CD4-positive, alpha-beta T cell (primary cell): ENCODE measurements around the gene MCTP2. TPM values are rescaled to one million over a fixed set of nuclear protein-coding genes. Genes with fewer than 3 reads are reported as not detected.
A peak's percentile ranks its signal among the peaks of the same experiment; 100 is the strongest.

Experiments
- ATAC-seq: fragments of 200-7000 bp; cut with Tn5 transposase; one replicate; pipeline ENCODE4 v1.10.0; 2022; ENCODE audit warnings: mild to moderate bottlenecking; ENCODE audit not compliant: poor library complexity
- CTCF ChIA-PET: fragments of 350-600 bp; sonication (Branson Sonifier 250); formaldehyde crosslinking; loops from one replicate; lab custom pipeline; 2021; ENCODE audit warnings: antibody characterized with exemption, inconsistent platforms; lab: Charles Lee
- POLR2A ChIA-PET: fragments of 350-600 bp; sonication (Branson Sonifier 250); formaldehyde crosslinking; loops from one replicate; lab custom pipeline; 2021; ENCODE audit warnings: antibody characterized with exemption, inconsistent platforms; lab: Charles Lee
- DNase-seq, 14 experiments: peaks; one replicate each; pipeline ENCODE4 v3.0.0-alpha.2; 2013 to 2020; ENCODE audit warnings: mixed read lengths in 2 of 14
- H3K27ac ChIP-seq, 2 donors: one replicate each; pipeline versions ENCODE4 v1.5.1 to v1.7.0; 2013; ENCODE audit warnings: low read length in 2 of 2, low read depth in 1 of 2, mild to moderate bottlenecking in 1 of 2
- H3K27me3 ChIP-seq, 2 experiments: 1 replicate in 1 of 2; 2 replicates in 1 of 2; pipeline versions ENCODE4 v1.6.1 to v1.7.0; 2013; ENCODE audit warnings: low read length in 2 of 2, control low read depth in 1 of 2, mild to moderate bottlenecking in 1 of 2, moderate library complexity in 1 of 2; ENCODE audit not compliant: insufficient read depth in 2 of 2, control insufficient read depth in 1 of 2
- H3K36me3 ChIP-seq: one replicate; pipeline ENCODE4 v1.6.1; 2013; ENCODE audit warnings: low read length, control low read depth; ENCODE audit not compliant: insufficient read depth
- H3K4me1 ChIP-seq: one replicate; pipeline ENCODE4 v1.6.1; 2013; ENCODE audit warnings: low read length, control low read depth; ENCODE audit not compliant: insufficient read depth
- H3K4me3 ChIP-seq: one replicate; pipeline ENCODE4 v1.5.1; 2013; ENCODE audit warnings: mild to moderate bottlenecking, low read length, moderate library complexity
- H3K9me3 ChIP-seq, 2 experiments: 1 replicate in 1 of 2; 2 replicates in 1 of 2; pipeline versions ENCODE4 v1.6.1 to v1.7.0; 2013; ENCODE audit warnings: low read length in 2 of 2, mild to moderate bottlenecking in 2 of 2, control low read depth in 1 of 2, moderate library complexity in 1 of 2; ENCODE audit not compliant: control insufficient read depth in 1 of 2, insufficient read depth in 1 of 2
- H3K27ac Mint-ChIP-seq: one replicate; pipeline ENCODE4 v1.8.0; 2020; ENCODE audit warnings: mixed read lengths
- H3K27me3 Mint-ChIP-seq: one replicate; pipeline ENCODE4 v1.8.0; 2021; ENCODE audit warnings: mixed read lengths
- H3K36me3 Mint-ChIP-seq: one replicate; pipeline ENCODE4 v1.8.0; 2021; ENCODE audit warnings: low read depth, mixed read lengths
- H3K4me1 Mint-ChIP-seq: one replicate; pipeline ENCODE4 v1.8.0; 2021; ENCODE audit warnings: low read depth, mixed read lengths
- H3K4me3 Mint-ChIP-seq: one replicate; pipeline ENCODE4 v1.8.0; 2020; ENCODE audit warnings: mild to moderate bottlenecking, mixed read lengths
- H3K9me3 Mint-ChIP-seq: one replicate; pipeline ENCODE4 v1.8.0; 2020; ENCODE audit warnings: mixed read lengths
- intact Hi-C, 2 experiments: fragments of 100-400 bp; cut with DNase I in 1 of 2; cut with micrococcal nuclease in 1 of 2; formaldehyde crosslinking; loops; one replicate each; pipeline versions ENCODE4 v1.15.1 to v1.9.0; 2023 to 2025; cut with DNase I, micrococcal nuclease
- total RNA-seq, 174 experiments: library from RNA in 2 of 174; stranded (reverse) in 2 of 174; gene quantifications; one replicate each; pipeline ENCODE4 v1.2.3 and lab custom pipeline; 2021 to 2026
- TF ChIP-seq, protein P1 (sequence below): fragments of 200-600 bp; IDR thresholded peaks from one replicate; pipeline ENCODE4 v1.8.0; 2022; ENCODE audit warnings: antibody characterized with exemption, mild to moderate bottlenecking

Gene MCTP2
- total RNA-seq, 2 experiments from 2014 or later, result 8.0 to 10.8 TPM

DNA sequence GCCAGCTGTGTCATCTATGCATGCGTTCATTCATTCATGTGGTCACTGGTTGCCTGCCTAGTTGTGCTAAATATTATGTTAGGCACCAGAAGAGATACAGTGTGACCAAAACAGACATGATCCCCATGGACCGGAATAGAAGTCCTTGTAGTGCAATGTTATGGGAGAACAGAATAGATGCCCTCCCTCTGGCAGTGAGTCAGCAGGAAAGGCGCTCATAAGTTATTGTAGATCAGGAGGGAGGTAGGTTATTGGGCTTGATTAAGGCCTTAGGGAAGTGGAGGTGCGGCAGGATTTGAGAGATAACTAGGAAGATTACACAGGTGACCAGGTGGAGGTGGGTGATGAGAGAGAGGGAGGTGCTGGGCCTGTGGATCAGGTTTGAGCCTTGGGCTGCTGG lies 5.2 kb downstream of the MCTP2 start:
- intact Hi-C loops, result loop anchor here in 1 of 2 experiments (10.0 kb wide), 1 partner anchor 88 kb away; no protein-coding TSS in a partner anchor
- Mint-ChIP-seq H3K9me3 (no peaks in the 10 kb centered on the region), H3K4me3 (no peak overlapping the region), H3K27ac (no peak overlapping the region), H3K36me3 (no peaks in the 10 kb centered on the region), H3K27me3 (no peaks in the 10 kb centered on the region), H3K4me1 (peaks cover 39% of the 10 kb centered on the region)
- H3K27me3 ChIP-seq, result no peaks in the 10 kb centered on the region
- H3K4me1 ChIP-seq, result peaks cover 11% of the 10 kb centered on the region
- no peaks in the 10 kb centered on the region for H3K36me3 ChIP-seq
- CTCF ChIA-PET, result no interaction called here
- no peak overlapping the region for H3K27ac ChIP-seq
- POLR2A ChIA-PET, result no interaction called here
- no peak for DNase-seq
- H3K9me3 ChIP-seq, result no peaks in the 10 kb centered on the region
- no peak for ATAC-seq
- no peak overlapping the region for H3K4me3 ChIP-seq
- TF ChIP-seq, protein P1, sequence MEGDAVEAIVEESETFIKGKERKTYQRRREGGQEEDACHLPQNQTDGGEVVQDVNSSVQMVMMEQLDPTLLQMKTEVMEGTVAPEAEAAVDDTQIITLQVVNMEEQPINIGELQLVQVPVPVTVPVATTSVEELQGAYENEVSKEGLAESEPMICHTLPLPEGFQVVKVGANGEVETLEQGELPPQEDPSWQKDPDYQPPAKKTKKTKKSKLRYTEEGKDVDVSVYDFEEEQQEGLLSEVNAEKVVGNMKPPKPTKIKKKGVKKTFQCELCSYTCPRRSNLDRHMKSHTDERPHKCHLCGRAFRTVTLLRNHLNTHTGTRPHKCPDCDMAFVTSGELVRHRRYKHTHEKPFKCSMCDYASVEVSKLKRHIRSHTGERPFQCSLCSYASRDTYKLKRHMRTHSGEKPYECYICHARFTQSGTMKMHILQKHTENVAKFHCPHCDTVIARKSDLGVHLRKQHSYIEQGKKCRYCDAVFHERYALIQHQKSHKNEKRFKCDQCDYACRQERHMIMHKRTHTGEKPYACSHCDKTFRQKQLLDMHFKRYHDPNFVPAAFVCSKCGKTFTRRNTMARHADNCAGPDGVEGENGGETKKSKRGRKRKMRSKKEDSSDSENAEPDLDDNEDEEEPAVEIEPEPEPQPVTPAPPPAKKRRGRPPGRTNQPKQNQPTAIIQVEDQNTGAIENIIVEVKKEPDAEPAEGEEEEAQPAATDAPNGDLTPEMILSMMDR, result no peak

DNA sequence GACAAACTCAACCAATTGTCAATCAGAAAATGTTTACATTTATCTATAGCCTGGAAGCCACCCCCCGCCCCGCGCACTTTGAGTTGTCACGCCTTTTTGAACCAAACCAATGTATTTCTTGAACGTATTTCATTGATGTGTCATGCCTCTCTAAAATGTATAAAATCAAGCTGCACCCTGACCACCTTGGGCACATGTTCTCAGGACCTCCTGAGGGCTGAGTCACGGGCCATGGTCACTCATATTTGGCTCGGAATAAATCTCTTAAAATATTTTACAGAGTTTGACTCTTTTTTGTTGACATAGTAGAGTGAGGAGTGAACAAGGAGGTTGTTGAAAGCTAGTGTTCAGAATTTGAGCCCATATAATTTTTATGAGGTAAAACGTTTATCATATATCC lies 6.5 kb downstream of the MCTP2 start:
- ATAC-seq (no peak), DNase-seq (no peak)
- no peaks in the 10 kb centered on the region for H3K9me3 Mint-ChIP-seq
- H3K36me3 ChIP-seq, result no peaks in the 10 kb centered on the region
- H3K27me3 Mint-ChIP-seq, result no peaks in the 10 kb centered on the region
- intact Hi-C loops, result loop anchor here in 1 of 2 experiments (10.0 kb wide), 1 partner anchor 87 kb away; no protein-coding TSS in a partner anchor
- H3K27me3 ChIP-seq, result no peaks in the 10 kb centered on the region
- H3K27ac Mint-ChIP-seq, result no peak overlapping the region
- H3K4me1 Mint-ChIP-seq, result peaks cover 28% of the 10 kb centered on the region
- ChIA-PET CTCF (interaction anchor here (2.0 kb wide), 1 partner anchor 8 kb away, joined by 8 read pairs; no protein-coding TSS in a partner anchor), POLR2A (interaction anchor here (0.6 to 0.7 kb wide), 2 partner anchors 24 to 787 kb away, joined by 3 read pairs; no protein-coding TSS in a partner anchor)
- H3K27ac ChIP-seq, result no peak overlapping the region
- H3K4me3 ChIP-seq, result no peak overlapping the region
- no peak overlapping the region for H3K4me3 Mint-ChIP-seq
- no peaks in the 10 kb centered on the region for H3K4me1 ChIP-seq
- TF ChIP-seq, protein P1, result no peak
- H3K36me3 Mint-ChIP-seq, result no peaks in the 10 kb centered on the region
- no peaks in the 10 kb centered on the region for H3K9me3 ChIP-seq

DNA sequence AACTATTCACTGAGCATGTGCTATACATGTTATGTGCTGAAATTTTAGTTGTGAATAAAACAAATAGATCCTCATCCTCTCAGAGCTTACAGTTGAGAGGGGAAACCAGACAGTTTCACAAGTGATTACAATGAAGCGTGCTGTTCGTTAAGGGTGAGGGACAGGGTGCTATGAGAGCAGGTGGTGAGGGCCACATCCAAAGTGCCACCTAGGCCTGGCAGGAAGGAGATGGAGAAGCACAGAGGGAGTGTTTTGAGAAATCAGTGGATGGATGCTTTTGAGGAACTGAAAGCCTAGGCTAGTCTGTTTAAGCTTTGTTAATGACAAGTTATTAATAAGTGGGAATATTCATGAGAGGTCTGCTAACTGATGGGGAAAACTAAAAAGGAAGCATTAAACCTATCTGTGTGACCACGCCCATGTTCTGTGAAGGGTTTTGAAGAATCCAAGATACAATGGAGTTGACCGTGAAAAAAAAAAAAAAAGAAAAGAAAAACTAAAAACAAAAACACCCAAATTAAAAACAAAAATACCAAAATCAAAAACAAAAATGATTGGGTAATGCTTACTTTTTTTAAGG lies 7.3 kb downstream of the MCTP2 start:
- H3K9me3 ChIP-seq, result no peaks in the 10 kb centered on the region
- H3K27ac ChIP-seq, result no peak overlapping the region
- H3K36me3 ChIP-seq, result no peaks in the 10 kb centered on the region
- TF ChIP-seq, protein P1, result no peak
- ChIA-PET CTCF (interaction anchor here (2.0 kb wide), 1 partner anchor 8 kb away, joined by 8 read pairs; no protein-coding TSS in a partner anchor), POLR2A (no interaction called here)
- no peak overlapping the region for H3K27ac Mint-ChIP-seq
- no peaks in the 10 kb centered on the region for H3K27me3 Mint-ChIP-seq
- H3K4me3 ChIP-seq, result no peak overlapping the region
- no peaks in the 10 kb centered on the region for H3K9me3 Mint-ChIP-seq
- H3K4me3 Mint-ChIP-seq, result no peak overlapping the region
- ATAC-seq (no peak), DNase-seq (peak in 1 of 14 experiments; percentile 35)
- intact Hi-C loops, result loop anchor here in 1 of 2 experiments (1.0 to 10.0 kb wide), 2 partner anchors 15 to 86 kb away; no protein-coding TSS in a partner anchor
- H3K4me1 ChIP-seq, result no peaks in the 10 kb centered on the region
- H3K27me3 ChIP-seq, result no peaks in the 10 kb centered on the region
- H3K4me1 Mint-ChIP-seq, result peaks cover 23% of the 10 kb centered on the region
- no peaks in the 10 kb centered on the region for H3K36me3 Mint-ChIP-seq
